HG03196 (cell line): ENCODE results near the gene HES5.
A peak's percentile ranks its signal among the peaks of the same experiment; 100 is the strongest.

Experiments
- ATAC-seq: cut with Tn5 transposase; IDR thresholded peaks from one replicate; pipeline ENCODE4 v1.9.1; 2021; ENCODE audit not compliant: unreplicated experiment

Gene HES5

GRCh38 chr1:2501820-2502119, 28.3 kb downstream of the HES5 start:
- no peak for ATAC-seq

- no peak for ATAC-seq
Measured at GRCh38 chr1:2501041-2501819, 28.8 kb downstream of the HES5 start.

GRCh38 chr1:2499986-2500596, 30.0 kb downstream of the HES5 start:
- no peak for ATAC-seq

- no peak for ATAC-seq
Measured at GRCh38 chr1:2499260-2499659, 30.8 kb downstream of the HES5 start.

GRCh38 chr1:2498648-2499047, 31.4 kb downstream of the HES5 start:
- no peak for ATAC-seq

GRCh38 chr1:2497891-2498290, 32.2 kb downstream of the HES5 start:
- ATAC-seq, result no peak

GRCh38 chr1:2496746-2497145, 33.3 kb downstream of the HES5 start:
- no peak for ATAC-seq

- peak; percentile 63 for ATAC-seq
Measured at GRCh38 chr1:2496087-2496622, 33.9 kb downstream of the HES5 start.

GRCh38 chr1:2495546-2495945, 34.5 kb downstream of the HES5 start:
- ATAC-seq, result no peak

- no peak for ATAC-seq
Measured at GRCh38 chr1:2495026-2495425, 35.0 kb downstream of the HES5 start.

GRCh38 chr1:2494323-2494693, 35.8 kb downstream of the HES5 start:
- ATAC-seq, result no peak

- ATAC-seq, result no peak
Measured at GRCh38 chr1:2493691-2494322, 36.3 kb downstream of the HES5 start.

- ATAC-seq, result no peak
Measured at GRCh38 chr1:2493218-2493617, 36.8 kb downstream of the HES5 start.

- no peak for ATAC-seq
Measured at GRCh38 chr1:2492091-2492490, 38.0 kb downstream of the HES5 start.

- ATAC-seq, result no peak
Measured at GRCh38 chr1:2489615-2490014, 40.4 kb downstream of the HES5 start.

- ATAC-seq, result no peak
Measured at GRCh38 chr1:2488688-2489087, 41.4 kb downstream of the HES5 start.

- ATAC-seq, result no peak
Measured at GRCh38 chr1:2486558-2486957, 43.5 kb downstream of the HES5 start.

GRCh38 chr1:2486041-2486440, 44.0 kb downstream of the HES5 start:
- ATAC-seq, result no peak

GRCh38 chr1:2483970-2484369, 46.1 kb downstream of the HES5 start:
- no peak for ATAC-seq

- no peak for ATAC-seq
Measured at GRCh38 chr1:2483026-2483425, 47.0 kb downstream of the HES5 start.

GRCh38 chr1:2482588-2482987, 47.5 kb downstream of the HES5 start:
- no peak for ATAC-seq

- ATAC-seq, result no peak
Measured at GRCh38 chr1:2481885-2482284, 48.2 kb downstream of the HES5 start.
